Sigmoid colon (tissue), 4 donors: ENCODE data around the gene RBM48.

Experiments used
- EP300 ChIP-seq, 4 donors: sonication (generic); formaldehyde crosslinking; IDR thresholded peaks; one replicate each; pipeline ENCODE4 v1.6.1; 2017; ENCODE audit warnings: antibody characterized with exemption in 4 of 4
- POLR2A ChIP-seq, 2 donors: fragments of 450-650 bp; IDR thresholded peaks; one replicate each; pipeline ENCODE4 v1.6.1; 2016; ENCODE audit warnings: antibody characterized with exemption in 2 of 2, mild to moderate bottlenecking in 2 of 2, moderate library complexity in 2 of 2
- POLR2AphosphoS5 ChIP-seq, 4 donors: sonication (generic); formaldehyde crosslinking; IDR thresholded peaks; one replicate each; pipeline ENCODE4 v1.6.1; 2017; ENCODE audit warnings: antibody characterized with exemption in 4 of 4
- TF ChIP-seq, protein P1 (sequence below), 4 experiments: fragments of 450-650 bp in 3 of 4; fragments of 200-600 bp in 1 of 4; IDR thresholded peaks; one replicate each; pipeline ENCODE4 v1.5.1; 2016 to 2019; ENCODE audit warnings: antibody characterized with exemption in 4 of 4, mild to moderate bottlenecking in 3 of 4, moderate library complexity in 2 of 4

GRCh38 chr7:92506363-92506762 is 22.2 kb upstream of the RBM48 start:
- TF ChIP-seq, protein P1, sequence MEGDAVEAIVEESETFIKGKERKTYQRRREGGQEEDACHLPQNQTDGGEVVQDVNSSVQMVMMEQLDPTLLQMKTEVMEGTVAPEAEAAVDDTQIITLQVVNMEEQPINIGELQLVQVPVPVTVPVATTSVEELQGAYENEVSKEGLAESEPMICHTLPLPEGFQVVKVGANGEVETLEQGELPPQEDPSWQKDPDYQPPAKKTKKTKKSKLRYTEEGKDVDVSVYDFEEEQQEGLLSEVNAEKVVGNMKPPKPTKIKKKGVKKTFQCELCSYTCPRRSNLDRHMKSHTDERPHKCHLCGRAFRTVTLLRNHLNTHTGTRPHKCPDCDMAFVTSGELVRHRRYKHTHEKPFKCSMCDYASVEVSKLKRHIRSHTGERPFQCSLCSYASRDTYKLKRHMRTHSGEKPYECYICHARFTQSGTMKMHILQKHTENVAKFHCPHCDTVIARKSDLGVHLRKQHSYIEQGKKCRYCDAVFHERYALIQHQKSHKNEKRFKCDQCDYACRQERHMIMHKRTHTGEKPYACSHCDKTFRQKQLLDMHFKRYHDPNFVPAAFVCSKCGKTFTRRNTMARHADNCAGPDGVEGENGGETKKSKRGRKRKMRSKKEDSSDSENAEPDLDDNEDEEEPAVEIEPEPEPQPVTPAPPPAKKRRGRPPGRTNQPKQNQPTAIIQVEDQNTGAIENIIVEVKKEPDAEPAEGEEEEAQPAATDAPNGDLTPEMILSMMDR (IDR thresholded peaks at IDR 0.05) = no peak
- TF ChIP-seq POLR2A (IDR thresholded peaks at IDR 0.05) = no peak
- TF ChIP-seq POLR2AphosphoS5 (IDR thresholded peaks at IDR 0.05) = no peak
- no peak for TF ChIP-seq EP300 (IDR thresholded peaks at IDR 0.05)
